HG03442 (cell line): Measurements from ENCODE around the gene TMPRSS3.

Source experiments
- ATAC-seq: cut with Tn5 transposase; IDR thresholded peaks from one replicate; pipeline ENCODE4 v1.9.1; 2021; ENCODE audit warnings: mild to moderate bottlenecking, moderate library complexity; ENCODE audit not compliant: unreplicated experiment

The TMPRSS3 gene

GRCh38 chr21:42338729-42339715, 56.8 kb downstream of the TMPRSS3 start:
- no peak for ATAC-seq

GRCh38 chr21:42337830-42338728, 57.8 kb downstream of the TMPRSS3 start:
- ATAC-seq = no peak

- ATAC-seq = no peak
Measured at GRCh38 chr21:42337276-42337675, 58.6 kb downstream of the TMPRSS3 start.

- no peak for ATAC-seq
Measured at GRCh38 chr21:42336054-42336453, 59.8 kb downstream of the TMPRSS3 start.

GRCh38 chr21:42332557-42333317, 63.1 kb downstream of the TMPRSS3 start:
- no peak for ATAC-seq

GRCh38 chr21:42331660-42332059, 64.2 kb downstream of the TMPRSS3 start:
- no peak for ATAC-seq

- no peak for ATAC-seq
Measured at GRCh38 chr21:42330380-42331371, 65.2 kb downstream of the TMPRSS3 start.

- no peak for ATAC-seq
Measured at GRCh38 chr21:42324896-42325295, 71.0 kb downstream of the TMPRSS3 start.
